HepG2 (cell line): Measurements from ENCODE around the gene AMZ1. TPM values are rescaled to one million over a fixed set of nuclear protein-coding genes. Genes with fewer than 3 reads are reported as not detected.

Experiments
- ATAC-seq: fragments of 200-7000 bp; cut with Tn5 transposase; 3 replicates; pipeline ENCODE4 v1.9.1; 2020; ENCODE audit warnings: mild to moderate bottlenecking, moderate library complexity
- BruUV-seq: library from RNA; stranded (reverse); fragments of 400-500 nt; replicated peaks from 2 replicates; lab custom pipeline; 2021; lab: Mats Ljungman, UMichigan
- CTCF ChIA-PET: fragments of 300-600 bp; formaldehyde crosslinking; extraction: SDS; loops from one replicate; lab custom pipeline; 2021; ENCODE audit warnings: low total read pairs, inconsistent platforms, low intra/inter-chr PET ratio; lab: Yijun Ruan, JAX
- POLR2A ChIA-PET: fragments of 350-600 bp; sonication (Branson Sonifier 250); formaldehyde crosslinking; loops from one replicate; lab custom pipeline; 2020; ENCODE audit warnings: antibody characterized with exemption, inconsistent platforms; lab: Yijun Ruan, JAX
- DNase-seq: peaks from one replicate; pipeline ENCODE4 v3.0.0-alpha.2; 2015; ENCODE audit warnings: low spot score
- FAIRE-seq: peaks from 3 replicates; lab custom pipeline; 2011; peaks lifted over from hg19 to GRCh38; lab: Jason Lieb, UNC
- H2AFZ ChIP-seq: one replicate; pipeline ENCODE4 v1.6.1; 2011; ENCODE audit warnings: low read length, inconsistent platforms
- H3K27ac ChIP-seq: fragments of 300-600 bp; 3 replicates; pipeline ENCODE4 v1.8.0; 2011; ENCODE audit warnings: mixed run types, mild to moderate bottlenecking, mixed read lengths, low read length, inconsistent platforms; ENCODE audit not compliant: insufficient read depth; ENCODE audit errors: extremely low read length
- H3K27me3 ChIP-seq, 2 experiments: fragments of 200-600 bp in 1 of 2; 2 replicates in 1 of 2; 3 replicates in 1 of 2; pipeline versions ENCODE4 v1.6.0 to v1.8.0; 2011; ENCODE audit warnings: low read length in 2 of 2, mild to moderate bottlenecking in 2 of 2, moderate library complexity in 2 of 2, inconsistent platforms in 1 of 2; ENCODE audit not compliant: insufficient read depth in 2 of 2, control insufficient read depth in 1 of 2
- H3K36me3 ChIP-seq, 2 experiments: fragments of 200-600 bp in 1 of 2; replicated peaks in 1 of 2; 2 replicates in 1 of 2; 3 replicates in 1 of 2; pipeline versions ENCODE4 v1.5.1 to v1.8.0; 2011; ENCODE audit warnings: low read length in 2 of 2, inconsistent platforms in 1 of 2; ENCODE audit not compliant: insufficient read depth in 2 of 2, control insufficient read depth in 1 of 2
- H3K4me1 ChIP-seq: 2 replicates; pipeline ENCODE4 v1.5.1; 2012; ENCODE audit warnings: low read length, inconsistent platforms; ENCODE audit not compliant: insufficient read depth
- H3K4me2 ChIP-seq: 2 replicates; pipeline ENCODE4 v1.6.0; 2011; ENCODE audit warnings: low read depth, low read length, inconsistent platforms
- H3K4me3 ChIP-seq, 3 experiments: fragments of 200-600 bp in 1 of 3; sonication (generic), shearing (Covaris generic) in 1 of 3; replicated peaks in 1 of 3; 2 replicates each; pipeline ENCODE4 v1.5.1; 2011 to 2016; ENCODE audit warnings: low read length in 3 of 3, inconsistent platforms in 2 of 3, low read depth in 2 of 3, mild to moderate bottlenecking in 2 of 3, control low read depth in 1 of 3, mixed read lengths in 1 of 3; ENCODE audit not compliant: insufficient read depth in 1 of 3
- H3K79me2 ChIP-seq: one replicate; pipeline ENCODE4 v1.6.1; 2011; ENCODE audit warnings: low read length, inconsistent platforms; ENCODE audit not compliant: insufficient read depth
- H3K9ac ChIP-seq: 2 replicates; pipeline ENCODE4 v1.6.0; 2011; ENCODE audit warnings: mild to moderate bottlenecking, low read depth, low read length, inconsistent platforms; ENCODE audit not compliant: insufficient read depth
- H3K9me3 ChIP-seq: 2 replicates; pipeline ENCODE4 v1.5.1; 2012; ENCODE audit warnings: mild to moderate bottlenecking, low read length
- H4K20me1 ChIP-seq: 2 replicates; pipeline ENCODE4 v1.6.0; 2011; ENCODE audit warnings: inconsistent platforms, mild to moderate bottlenecking, low read length, moderate library complexity; ENCODE audit not compliant: insufficient read depth
- CAMTA2 ChIP-seq: sonication (generic); formaldehyde crosslinking; IDR thresholded peaks from 2 replicates; pipeline ENCODE4 v1.4.0; 2020; ENCODE audit warnings: mild to moderate bottlenecking, missing genetic modification reagents, borderline replicate concordance
- FOXP4 ChIP-seq: sonication (generic); formaldehyde crosslinking; IDR thresholded peaks from 2 replicates; pipeline ENCODE4 v1.4.0; 2020; ENCODE audit warnings: missing genetic modification reagents
- GMEB1 ChIP-seq: sonication (generic); formaldehyde crosslinking; IDR thresholded peaks from 2 replicates; pipeline ENCODE4 v1.5.1; 2020; ENCODE audit warnings: missing genetic modification reagents, mild to moderate bottlenecking, borderline replicate concordance
- HNF1B ChIP-seq: sonication (generic); formaldehyde crosslinking; IDR thresholded peaks from 2 replicates; pipeline ENCODE4 v1.5.1; 2020; ENCODE audit warnings: mild to moderate bottlenecking, moderate library complexity, missing genetic modification reagents
- MTF1 ChIP-seq: sonication (generic); formaldehyde crosslinking; IDR thresholded peaks from 2 replicates; pipeline ENCODE4 v1.5.0; 2020; ENCODE audit warnings: missing genetic modification reagents
- PLRG1 ChIP-seq: fragments of 450-650 bp; conservative IDR thresholded peaks from 2 replicates; pipeline ENCODE4 v1.6.1; 2016
- RAD21 ChIP-seq: fragments of 450-650 bp; formaldehyde crosslinking; IDR thresholded peaks from 2 replicates; pipeline ENCODE4 v1.5.0; 2020; ENCODE audit warnings: mild to moderate bottlenecking
- SRF ChIP-seq: IDR thresholded peaks from 2 replicates; pipeline ENCODE4 v1.6.1; 2011; ENCODE audit warnings: mild to moderate bottlenecking, low read depth, low read length, moderate library complexity
- ZKSCAN1 ChIP-seq: fragments of 150-350 bp; IDR thresholded peaks from 2 replicates; pipeline ENCODE4 v1.6.1; 2014; ENCODE audit warnings: low read length
- ZNF460 ChIP-seq: sonication (generic); formaldehyde crosslinking; IDR thresholded peaks from 2 replicates; pipeline ENCODE4 v1.5.1; 2020; ENCODE audit warnings: missing genetic modification reagents, mild to moderate bottlenecking, borderline replicate concordance
- ZNF598 ChIP-seq: sonication (generic); formaldehyde crosslinking; IDR thresholded peaks from 2 replicates; pipeline ENCODE4 v1.5.1; 2020; ENCODE audit warnings: mild to moderate bottlenecking, missing genetic modification reagents, borderline replicate concordance
- ZNF672 ChIP-seq: sonication (generic); formaldehyde crosslinking; IDR thresholded peaks from 2 replicates; pipeline ENCODE4 v1.8.1; 2022; ENCODE audit warnings: missing genetic modification reagents
- ZNF749 ChIP-seq: sonication (generic); formaldehyde crosslinking; IDR thresholded peaks from 2 replicates; pipeline ENCODE4 v1.8.0; 2022; ENCODE audit warnings: mild to moderate bottlenecking, missing genetic modification reagents, moderate library complexity, borderline replicate concordance
- ZNF777 ChIP-seq: sonication (generic); formaldehyde crosslinking; IDR thresholded peaks from 2 replicates; pipeline ENCODE4 v1.4.0; 2020; ENCODE audit warnings: missing genetic modification reagents
- WGBS: methylation state at CpG from one replicate; pipeline ENCODE4 v1.1.6; 2017; ENCODE audit warnings: low lambda C conversion rate; 5-methylcytosine and 5-hydroxymethylcytosine counted together
- in situ Hi-C: cut with HindIII; loops from 2 replicates; pipeline ENCODE4 v1.10.0; 2017; ENCODE audit warnings: low pct_unique_long_range_greater_than_20kb; ENCODE audit not compliant: extremely low pct_ligation_motif_present
- intact Hi-C: fragments of 100-400 bp; cut with micrococcal nuclease; formaldehyde crosslinking; loops from one replicate; pipeline ENCODE4 v1.10.0; 2022; ENCODE audit not compliant: unreplicated experiment
- polyA plus RNA-seq, 8 experiments: library from polyadenylated mRNA; depleted of rRNA in 3 of 8; stranded (reverse) in 7 of 8; unstranded in 1 of 8; fragments of >200 nt; fragmentation: Illumina TruSeq in 4 of 8; extraction: Trizol in 4 of 8; gene quantifications; 2 replicates each; pipeline versions ENCODE4 v1.2.1 to v1.2.3, GENCODE V29; 2011 to 2016; ENCODE audit warnings: low read depth in 4 of 8, missing spikeins in 1 of 8, mixed read lengths in 1 of 8; ENCODE audit not compliant: insufficient read depth in 1 of 8
- total RNA-seq, 5 experiments: library from RNA; depleted of rRNA; stranded (reverse); fragments of >200 nt; fragmentation: Illumina TruSeq; extraction: Trizol; gene quantifications; 2 replicates each; pipeline ENCODE4 v1.2.3, GENCODE V29; 2016; ENCODE audit warnings: low read depth in 1 of 5

The AMZ1 gene
- total and polyA plus RNA-seq, 2 of the 13 experiments (the other 11 are each of a cell fraction or from before 2014, with no cell fraction given), result 0.03 TPM; not detected in 1

- ChIA-PET POLR2A (no interaction called here), CTCF (no interaction called here)
- H3K27ac ChIP-seq, result no peak overlapping the region
- peaks cover 11% of the 10 kb centered on the region; the same call in 1 of the 2 replicates for H3K4me1 ChIP-seq
- H3K79me2 ChIP-seq, result no peaks in the 10 kb centered on the region
- no TSS peak for BruUV-seq
- 98% methylated on average over 38 of the region's 45 CpGs for WGBS
- FAIRE-seq (no peak), ATAC-seq (no peak), DNase-seq (no peak)
- intact Hi-C loops (no loop called here), in situ Hi-C loops (no loop called here)
- H3K9ac ChIP-seq, result no peak overlapping the region
- no peak overlapping the region for H2AFZ ChIP-seq
- no peaks in the 10 kb centered on the region for H3K9me3 ChIP-seq
- H4K20me1 ChIP-seq, result peaks cover 4% of the 10 kb centered on the region; the same call in 1 of the 2 replicates
- no peaks in the 10 kb centered on the region for H3K27me3 ChIP-seq
- no peak overlapping the region for H3K4me2 ChIP-seq
- no peak overlapping the region for H3K4me3 ChIP-seq
- peaks cover 18 to 56% of the 10 kb centered on the region in 2 experiments; a peak in 4 of 5 replicates for H3K36me3 ChIP-seq
- no peak for TF ChIP-seq ZNF672 (CRISPR knock-in tag)
- no peak for TF ChIP-seq FOXP4 (CRISPR knock-in tag)
- no peak for TF ChIP-seq PLRG1
- TF ChIP-seq CAMTA2 (CRISPR knock-in tag), result no peak
- TF ChIP-seq MTF1 (CRISPR knock-in tag), result no peak
- no peak for TF ChIP-seq ZNF460 (CRISPR knock-in tag)
- no peak for TF ChIP-seq ZNF598
- TF ChIP-seq HNF1B, result no peak
- no peak for TF ChIP-seq GMEB1 (CRISPR knock-in tag)
- no peak for TF ChIP-seq ZKSCAN1
- no peak for TF ChIP-seq ZNF777 (CRISPR knock-in tag)
- no peak for TF ChIP-seq RAD21
- no peak for TF ChIP-seq SRF
- TF ChIP-seq ZNF749 (CRISPR knock-in tag), result no peak
Measured at GRCh38 chr7:2730846-2731770, 43.1 kb downstream of the AMZ1 start.
